Loucy (cell line): ENCODE measurements around the gene ROBO1.

Experiments
- CTCF ChIP-seq: fragments of 200-600 bp; sonication (generic); conservative IDR thresholded peaks from 2 replicates; pipeline ENCODE4 v1.5.1; 2014; ENCODE audit warnings: mild to moderate bottlenecking, antibody characterized with exemption, low read length
- EZH2phosphoT487 ChIP-seq: fragments of 200-600 bp; IDR thresholded peaks from 2 replicates; pipeline ENCODE4 v1.6.1; 2018; ENCODE audit warnings: antibody characterized with exemption, mild to moderate bottlenecking, moderate library complexity, borderline replicate concordance

- no peak for TF ChIP-seq CTCF
- no peak for TF ChIP-seq EZH2phosphoT487
Measured at GRCh38 chr3:78665776-78666469, 1101.9 kb downstream of the ROBO1 start.
